Stimulated activated CD8-positive, alpha-beta memory T cell treated with anti-CD3 and anti-CD28 coated beads, Interleukin-15, amount 100 ng/mL, for 4 hours (primary cell): Measurements from ENCODE around the gene RAB3GAP1.
"Not testable (repeated sequence)": the region's sequence is repeated elsewhere in the genome, so short reads cannot be mapped to it uniquely, and the experiment has no call there.

Source experiments
- DNase-seq, 2 donors: peaks; one replicate each; pipeline ENCODE4 v3.0.0-alpha.2; 2020; ENCODE audit warnings: low read depth in 2 of 2

Gene RAB3GAP1

GRCh38 chr2:135105513-135106316, 53.6 kb downstream of the RAB3GAP1 start:
- not testable (repeated sequence) for DNase-seq

DNA sequence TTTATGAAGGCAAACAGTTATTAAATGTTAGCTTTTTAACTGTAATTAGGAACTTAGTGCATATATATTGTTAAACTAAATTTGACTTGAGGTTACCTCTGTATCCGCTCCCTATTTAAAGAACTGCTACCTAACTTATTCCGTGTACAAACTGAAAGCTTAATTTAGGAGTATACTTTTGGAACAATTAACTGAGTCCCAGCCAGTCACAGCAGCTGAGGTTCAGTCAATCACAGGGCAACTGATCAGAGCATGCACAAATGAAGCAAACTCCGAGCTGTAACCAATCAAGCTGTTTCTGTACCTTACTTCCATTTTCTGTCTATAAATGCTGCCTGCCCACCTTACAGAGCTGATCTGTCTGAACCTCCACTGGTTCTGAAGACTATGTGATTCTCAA, 61.2 kb downstream of the RAB3GAP1 start:
- no peak for DNase-seq

GRCh38 chr2:135119582-135119981, 67.5 kb downstream of the RAB3GAP1 start:
- no peak for DNase-seq

DNA sequence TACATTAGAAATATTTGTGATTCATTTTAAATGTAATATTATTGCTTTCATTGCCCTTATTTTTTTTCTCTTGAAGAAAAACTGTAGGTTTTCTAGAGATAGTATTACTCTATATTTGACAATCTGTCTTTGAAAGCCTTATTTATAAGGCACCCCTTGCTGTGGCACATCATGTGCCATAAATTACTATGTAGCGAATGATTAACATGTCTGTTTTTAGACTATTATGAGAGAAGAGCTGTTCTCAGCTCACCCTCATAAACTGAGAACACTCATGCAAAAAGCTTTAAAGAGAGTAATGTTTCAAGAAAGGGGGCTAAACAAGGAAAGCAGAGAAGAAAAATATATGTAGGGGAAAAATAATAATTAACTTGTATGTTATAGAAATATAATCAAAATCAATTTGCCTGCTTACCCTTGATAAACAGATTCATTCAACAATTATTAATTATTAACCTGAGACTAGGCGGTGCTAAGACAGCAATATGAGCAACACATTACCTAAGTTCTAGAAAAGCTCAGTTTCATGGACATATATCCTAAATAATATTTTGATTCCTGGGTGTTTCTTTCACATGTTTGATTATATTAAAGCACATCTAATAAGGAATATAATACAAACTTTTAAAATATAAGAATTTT, 69.0 kb downstream of the RAB3GAP1 start:
- DNase-seq: no peak

DNA sequence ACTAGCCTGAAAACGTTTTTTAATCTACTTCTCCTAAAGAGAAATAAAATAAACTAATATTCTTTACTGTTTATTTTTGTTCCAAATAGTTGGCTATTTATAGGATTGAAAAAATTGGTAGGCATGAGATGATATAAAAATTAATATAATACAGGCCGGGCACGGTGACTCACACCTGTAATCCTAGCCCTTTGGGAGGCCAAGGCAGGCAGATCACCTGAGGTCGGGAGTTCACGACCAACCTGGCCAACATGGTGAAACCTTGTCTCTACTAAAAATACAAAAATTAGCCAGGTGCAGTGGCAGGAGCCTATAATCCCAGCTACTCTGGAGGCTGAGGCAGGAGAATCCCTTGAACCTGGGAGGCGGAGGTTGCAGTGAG, 69.6 kb downstream of the RAB3GAP1 start:
- DNase-seq: not testable (repeated sequence)

DNA sequence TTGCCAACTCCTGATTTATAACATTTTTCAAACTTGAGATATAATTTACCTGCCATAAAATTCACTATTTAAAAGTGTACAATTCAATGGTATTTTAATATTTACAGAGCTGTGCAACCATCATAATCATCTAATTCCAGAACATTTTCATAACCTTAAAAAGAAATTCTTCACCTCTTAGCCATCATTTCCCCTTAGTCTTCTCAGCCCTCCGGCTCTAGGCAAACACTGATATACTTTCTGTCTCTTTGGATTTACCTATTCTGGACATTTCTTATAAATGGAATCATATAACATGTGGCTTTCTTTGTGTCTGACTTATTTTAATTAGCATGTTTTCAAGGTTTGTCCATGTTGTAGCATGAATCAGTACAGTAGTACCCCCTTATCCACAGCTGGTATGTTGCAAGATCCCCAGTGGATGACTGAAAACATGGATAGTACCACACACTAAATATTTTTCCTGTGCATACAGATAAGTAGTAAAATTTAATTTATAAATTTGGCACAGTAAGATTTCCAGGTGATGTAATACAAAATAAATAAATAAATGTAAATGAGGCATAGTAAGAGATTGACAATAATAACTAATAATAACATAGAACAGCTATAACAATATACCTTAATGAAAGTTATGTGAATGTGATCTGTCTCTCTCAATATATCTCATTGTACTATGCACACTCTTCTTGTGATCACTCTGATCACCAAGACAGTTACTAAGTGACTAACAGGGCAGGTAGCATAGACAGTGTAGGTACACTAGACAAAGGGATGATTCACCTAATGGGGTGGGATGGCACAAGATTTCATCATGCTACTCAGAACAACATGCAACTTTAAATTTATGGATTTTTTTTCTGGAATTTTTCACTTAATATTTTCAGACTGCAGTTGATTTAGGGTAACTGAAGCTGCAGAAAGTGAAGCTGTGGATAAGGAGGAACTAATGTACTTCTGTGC, 73.1 kb downstream of the RAB3GAP1 start:
- no peak for DNase-seq

DNA sequence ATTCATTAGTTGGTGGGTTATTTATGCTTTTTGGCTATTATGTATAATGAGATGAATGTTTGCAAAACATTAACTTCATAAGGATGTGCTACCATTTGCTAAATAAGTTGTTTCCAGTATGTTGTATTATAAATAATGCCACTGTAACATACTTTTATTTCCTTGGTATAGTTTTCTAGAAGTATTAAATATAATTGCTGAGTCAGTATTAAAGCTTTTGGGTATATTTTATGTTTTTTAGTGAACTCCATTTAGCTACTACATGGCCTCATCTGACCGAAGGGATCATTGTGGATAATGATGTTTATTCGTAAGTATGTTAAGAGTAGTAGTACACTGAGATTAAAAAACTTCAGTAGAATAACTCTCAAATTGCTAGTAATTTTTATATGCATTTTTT, 73.8 kb downstream of the RAB3GAP1 start:
- no peak for DNase-seq

GRCh38 chr2:135130751-135131150, 78.7 kb downstream of the RAB3GAP1 start:
- no peak for DNase-seq

DNA sequence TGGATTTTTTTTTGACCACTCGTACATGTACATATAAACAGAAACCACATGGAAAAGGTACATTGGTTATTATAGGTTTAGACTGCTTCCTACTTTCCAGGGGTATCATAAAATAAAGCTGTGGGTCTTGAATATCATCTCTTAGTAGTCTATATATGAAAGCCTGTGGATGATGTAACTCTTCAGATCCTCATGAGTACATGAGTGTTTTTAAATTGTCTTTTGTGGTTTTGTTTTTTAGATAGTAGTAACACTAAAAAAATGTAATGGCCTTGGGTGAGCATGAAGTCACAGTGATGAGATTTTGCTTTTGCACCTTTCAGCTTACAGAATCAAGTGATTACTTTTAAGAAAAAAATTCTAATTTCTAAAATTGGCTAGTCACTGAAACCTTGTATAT, 80.2 kb downstream of the RAB3GAP1 start:
- DNase-seq: no peak

- no peak for DNase-seq
These were observed 88.5 kb downstream of the RAB3GAP1 start for GRCh38 chr2:135140606-135141005.

DNA sequence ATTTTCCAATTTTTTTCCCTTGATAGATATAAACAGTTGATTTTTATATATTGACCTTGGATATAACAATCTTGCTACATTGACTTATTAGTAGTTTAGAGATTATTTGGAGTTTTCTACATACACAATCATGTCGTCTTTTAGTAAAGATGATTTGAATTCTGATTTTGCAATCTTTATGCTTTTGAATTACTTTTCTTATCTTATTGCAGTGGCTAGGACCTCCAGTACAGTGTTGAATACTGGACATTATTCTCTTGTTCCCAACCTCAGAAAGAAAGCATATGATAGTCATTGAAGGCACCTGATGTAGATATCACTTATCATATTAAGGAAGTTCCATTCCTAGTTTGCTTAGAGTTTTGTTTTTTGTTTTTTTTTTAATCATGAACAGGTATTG, 90.2 kb downstream of the RAB3GAP1 start:
- DNase-seq: no peak

- DNase-seq: no peak
These were observed 92.3 kb downstream of the RAB3GAP1 start for GRCh38 chr2:135144343-135144742.

DNA sequence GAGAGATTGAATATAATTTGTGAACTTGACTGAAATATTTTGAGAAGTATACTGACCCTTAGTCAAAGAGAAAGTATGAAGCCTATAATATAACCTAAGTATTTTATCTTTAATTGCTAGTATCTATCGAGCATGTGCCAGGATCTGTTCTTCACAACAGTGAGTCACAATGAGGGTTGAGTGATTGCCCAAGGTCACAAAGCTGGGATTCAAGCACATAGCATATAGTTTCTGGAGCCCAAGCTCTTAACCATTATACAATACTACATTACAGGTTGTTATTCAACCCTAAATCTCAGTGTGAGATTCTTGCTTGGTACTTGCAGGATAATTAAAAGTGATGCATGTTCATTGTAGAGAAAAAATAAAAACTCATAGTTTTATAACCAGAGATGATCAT, 97.2 kb downstream of the RAB3GAP1 start:
- DNase-seq: no peak

DNA sequence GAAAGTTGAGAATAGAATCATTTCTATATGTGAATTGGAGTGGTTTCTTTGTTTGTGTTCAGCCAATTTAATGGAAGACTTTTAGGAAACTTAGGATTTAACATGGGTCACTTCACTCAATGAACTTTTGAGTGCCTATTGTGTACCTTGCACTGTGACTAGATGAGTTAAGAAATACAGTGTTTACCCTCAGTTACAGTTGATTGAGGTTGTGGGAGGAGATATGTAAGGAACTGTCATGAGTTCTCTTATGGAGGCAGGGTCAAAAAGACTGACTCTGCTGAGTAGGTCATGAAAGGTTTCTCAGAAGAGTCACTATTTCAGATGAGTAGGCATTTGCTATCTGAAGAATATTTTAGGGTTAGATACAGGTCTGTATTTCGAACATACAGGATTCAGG, 98.6 kb downstream of the RAB3GAP1 start:
- no peak for DNase-seq

GRCh38 chr2:135151615-135152014, 99.5 kb downstream of the RAB3GAP1 start:
- no peak for DNase-seq

DNA sequence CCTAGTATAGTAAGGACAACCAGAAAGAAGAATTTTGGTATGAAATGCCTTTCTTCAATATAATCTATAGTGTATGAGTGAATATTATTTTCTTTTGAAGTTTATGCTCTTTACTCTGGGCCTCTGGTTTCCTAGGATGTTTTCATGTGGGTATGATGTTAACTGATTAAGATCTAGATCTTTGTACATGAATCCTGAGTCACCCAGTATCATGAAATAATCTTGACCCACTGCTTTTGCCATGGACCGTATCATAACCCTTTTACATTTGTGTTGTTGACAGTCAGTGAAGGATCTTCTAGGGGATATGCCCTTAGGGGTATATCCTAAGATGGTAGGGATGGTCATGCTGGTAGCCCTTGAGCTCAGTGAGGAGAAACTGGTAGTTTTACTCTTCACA, 100.3 kb downstream of the RAB3GAP1 start:
- DNase-seq: no peak

DNA sequence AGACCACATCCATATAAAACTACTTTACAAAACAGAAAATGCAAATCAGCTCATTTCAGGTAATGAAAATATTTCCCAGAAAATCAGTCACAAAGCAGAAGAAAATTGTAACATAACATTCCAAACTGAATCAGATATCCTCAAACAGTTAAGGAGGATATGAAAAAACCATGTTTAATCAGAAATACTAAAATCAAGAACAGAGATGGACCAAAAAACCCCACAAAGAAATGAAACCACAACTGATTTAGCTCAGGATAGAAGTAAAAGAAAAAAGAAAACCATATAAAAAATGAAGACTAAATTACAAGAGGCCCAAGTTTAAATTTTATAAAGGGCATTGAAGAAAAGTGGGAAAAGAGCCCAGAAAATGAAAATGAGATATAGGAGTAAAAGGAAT, 102.9 kb downstream of the RAB3GAP1 start:
- DNase-seq: no peak

DNA sequence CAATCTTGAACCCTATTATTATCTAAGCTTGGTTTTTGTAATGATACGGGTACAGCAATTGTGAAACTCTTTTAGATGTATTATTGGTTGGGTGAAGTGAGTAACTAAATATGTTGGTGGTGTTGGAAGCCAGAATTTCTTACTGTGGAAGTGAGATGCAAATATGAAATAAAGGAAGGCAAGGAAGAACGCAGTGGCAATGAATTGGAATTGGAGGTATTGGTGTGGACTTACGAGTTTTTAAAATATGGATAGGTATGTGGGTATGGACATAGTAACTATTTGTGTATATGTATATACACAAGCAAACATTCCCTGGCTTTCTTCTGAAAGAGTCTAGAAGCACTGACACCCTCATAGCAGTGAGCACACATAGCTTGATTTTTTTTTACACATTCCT, 105.8 kb downstream of the RAB3GAP1 start:
- no peak for DNase-seq

DNA sequence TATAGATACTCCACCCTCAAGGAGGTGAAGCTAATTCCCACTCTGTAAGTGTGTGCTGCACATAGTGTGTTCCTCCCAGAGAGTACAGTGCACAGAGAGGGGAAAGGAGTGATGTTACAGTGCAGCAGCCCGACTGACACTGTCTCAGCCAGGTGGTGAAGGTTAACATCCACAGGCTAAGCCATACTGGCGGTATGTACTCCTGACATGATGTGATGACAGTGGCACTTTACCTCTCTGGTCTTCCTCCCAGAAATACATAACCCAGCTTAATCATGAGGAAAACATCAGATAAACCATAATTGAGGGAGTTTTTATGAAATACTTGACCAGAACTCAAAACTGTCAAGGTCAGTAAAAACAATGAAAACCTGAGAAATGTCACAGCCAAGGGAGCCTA, 107.1 kb downstream of the RAB3GAP1 start:
- DNase-seq: no peak

- DNase-seq: no peak
These were observed 110.3 kb downstream of the RAB3GAP1 start for GRCh38 chr2:135162377-135162776.

DNA sequence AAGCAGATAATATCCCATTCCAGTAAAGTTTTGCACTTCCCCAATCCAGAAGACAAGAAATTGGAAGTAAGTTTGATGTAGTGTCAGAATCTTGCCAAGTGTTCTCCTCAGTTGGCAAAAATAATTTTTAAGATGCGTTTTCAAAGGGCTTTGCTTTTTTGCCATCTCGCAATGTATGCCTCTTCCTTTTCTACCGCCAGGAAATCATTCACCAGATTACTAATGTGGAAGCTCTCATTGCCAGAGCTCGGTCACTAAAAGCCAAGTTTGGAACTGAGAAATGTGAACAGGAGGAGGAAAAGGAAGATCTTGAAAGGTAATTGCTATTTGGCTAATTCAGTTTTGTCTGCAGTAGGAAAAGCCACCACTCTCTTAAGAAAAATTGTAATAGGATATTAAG, 110.7 kb downstream of the RAB3GAP1 start:
- no peak for DNase-seq

DNA sequence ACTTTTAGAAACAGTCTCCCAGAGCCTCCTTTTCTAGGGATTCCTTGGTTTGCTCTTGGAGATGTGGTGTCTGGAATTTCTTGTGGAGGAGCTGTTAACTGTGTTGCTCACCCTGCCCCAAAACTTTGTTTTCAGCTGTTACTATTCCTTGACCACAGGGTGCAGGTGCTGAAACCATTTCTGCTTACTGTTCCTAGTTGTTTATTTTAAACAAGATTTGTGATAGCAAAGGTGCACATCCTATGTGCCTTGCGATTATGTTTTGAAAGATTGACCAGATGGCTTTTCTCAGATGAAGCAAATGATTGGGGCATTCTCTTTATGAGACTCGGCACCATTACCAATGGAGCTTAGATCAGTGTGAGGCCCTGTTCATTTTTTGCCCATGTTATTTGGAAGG, 111.2 kb downstream of the RAB3GAP1 start:
- DNase-seq: no peak
